ENCODE results near the gene GUCA1C.

GRCh38 chr3:108882762-108883161 lies 70.9 kb downstream of the GUCA1C start:
- TF ChIP-seq CTCF (IDR thresholded peaks at IDR 0.05) (no peak), JUNB (IDR thresholded peaks at IDR 0.05) (no peak), TP53 (CRISPR knock-in tag; IDR thresholded peaks at IDR 0.05) (no peak), CBX8 (IDR thresholded peaks at IDR 0.05) (no peak), REST (IDR thresholded peaks at IDR 0.05) (no peak), CEBPB (IDR thresholded peaks at IDR 0.05) (no peak), MAZ (IDR thresholded peaks at IDR 0.05; ENCODE audit: borderline replicate concordance, low read depth, low read length) (no peak), POLR2A (IDR thresholded peaks at IDR 0.05; ENCODE audit: low read length) (no peak), ZFP36 (IDR thresholded peaks at IDR 0.05; ENCODE audit: borderline replicate concordance, partially characterized antibody) (no peak), RFX5 (IDR thresholded peaks at IDR 0.05) (no peak), MAX (IDR thresholded peaks at IDR 0.05) (no peak), HOXB13 (CRISPR knock-in tag; IDR thresholded peaks at IDR 0.05; ENCODE audit: low read depth) (no peak)

Measured in A549 (cell line).